AG08396 (cell line): ENCODE results near the gene BARHL1.

Experiments used
- DNase-seq: peaks from one replicate; pipeline ENCODE4 v3.0.0; 2012; ENCODE audit warnings: low spot score, mixed read lengths

Gene BARHL1

GRCh38 chr9:132615774-132616173, 33.4 kb downstream of the BARHL1 start:
- no peak for DNase-seq

GRCh38 chr9:132616725-132617124, 34.3 kb downstream of the BARHL1 start:
- DNase-seq: no peak

DNA sequence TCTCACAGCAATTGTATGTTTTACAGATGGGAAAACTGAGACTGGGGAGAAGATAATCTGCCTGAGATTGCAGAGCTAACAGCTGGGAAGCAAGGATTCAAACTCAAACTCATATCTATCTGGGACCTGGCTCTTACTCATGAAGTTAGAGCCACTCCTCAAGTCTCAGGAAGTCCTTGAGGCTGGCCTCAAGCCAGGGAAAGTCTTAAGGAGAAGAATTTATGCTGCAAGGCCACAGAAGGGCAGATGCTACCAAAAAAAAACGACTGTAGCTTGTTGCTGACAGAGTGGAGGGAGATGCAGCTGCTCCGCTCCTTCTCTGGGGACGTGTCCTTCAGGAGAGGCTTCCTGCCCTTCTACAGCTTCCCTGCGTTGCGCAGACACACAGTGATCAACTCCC, 39.8 kb downstream of the BARHL1 start:
- DNase-seq: no peak

DNA sequence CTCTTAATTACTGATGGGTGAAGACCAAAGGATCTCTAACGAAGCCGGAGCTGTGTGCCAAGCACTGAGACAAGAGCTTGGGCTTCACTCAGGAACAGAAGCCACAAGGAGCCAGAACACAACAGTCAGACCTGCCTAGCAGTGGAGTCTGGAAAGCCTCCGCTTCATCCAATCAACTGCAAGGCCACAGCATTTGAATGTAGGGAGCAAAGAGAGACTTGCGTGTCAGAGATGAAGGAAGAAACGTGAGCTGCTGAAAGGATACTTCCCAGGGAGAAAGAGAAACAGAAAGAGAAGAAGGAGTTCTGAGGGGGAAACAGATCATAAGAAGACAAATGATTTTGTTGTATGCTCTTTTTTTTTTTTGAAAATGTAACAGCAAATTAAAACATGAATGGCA, 43.9 kb downstream of the BARHL1 start:
- DNase-seq: no peak

GRCh38 chr9:132627106-132627505, 44.7 kb downstream of the BARHL1 start:
- DNase-seq: no peak

DNA sequence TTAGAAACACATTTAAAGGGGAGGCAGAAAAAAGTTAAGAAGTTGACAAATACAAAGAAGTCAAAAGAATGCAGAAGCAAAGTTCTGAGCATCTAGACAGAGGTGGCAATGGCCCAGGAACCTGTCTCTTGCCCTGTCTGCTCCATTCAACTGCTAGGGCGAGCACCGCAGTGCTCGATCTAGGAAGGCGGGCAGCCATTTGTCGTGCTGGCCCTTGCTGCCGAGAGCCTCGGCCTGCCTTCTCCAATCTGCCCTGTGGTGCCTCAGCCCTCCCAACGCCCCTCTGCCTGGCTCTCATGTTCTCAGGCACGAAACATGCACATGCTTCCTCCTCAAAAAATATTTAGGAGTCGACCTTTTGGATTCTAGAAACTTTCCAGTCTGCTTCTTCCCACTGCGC, 45.2 kb downstream of the BARHL1 start:
- no peak for DNase-seq

GRCh38 chr9:132628746-132629145, 46.3 kb downstream of the BARHL1 start:
- no peak for DNase-seq

DNA sequence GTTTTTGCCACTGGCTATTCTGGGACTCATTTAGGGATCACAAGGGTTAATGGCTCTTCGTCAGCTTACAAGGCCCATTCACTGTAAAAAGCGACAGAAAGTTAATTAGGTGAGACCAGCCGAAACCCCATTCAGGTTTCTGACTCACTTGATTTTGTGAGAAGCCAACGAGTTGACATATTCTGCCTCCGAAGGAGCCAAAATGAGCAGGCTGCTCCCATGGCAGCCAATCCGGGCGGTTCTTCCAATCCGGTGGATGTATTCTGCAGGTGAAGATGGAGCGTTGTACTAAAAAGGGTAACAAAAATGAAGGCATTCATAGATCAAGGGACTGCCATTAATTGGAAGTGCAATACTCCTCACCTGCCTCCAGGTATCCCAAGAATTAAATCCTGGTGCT, 47.7 kb downstream of the BARHL1 start:
- DNase-seq: no peak

DNA sequence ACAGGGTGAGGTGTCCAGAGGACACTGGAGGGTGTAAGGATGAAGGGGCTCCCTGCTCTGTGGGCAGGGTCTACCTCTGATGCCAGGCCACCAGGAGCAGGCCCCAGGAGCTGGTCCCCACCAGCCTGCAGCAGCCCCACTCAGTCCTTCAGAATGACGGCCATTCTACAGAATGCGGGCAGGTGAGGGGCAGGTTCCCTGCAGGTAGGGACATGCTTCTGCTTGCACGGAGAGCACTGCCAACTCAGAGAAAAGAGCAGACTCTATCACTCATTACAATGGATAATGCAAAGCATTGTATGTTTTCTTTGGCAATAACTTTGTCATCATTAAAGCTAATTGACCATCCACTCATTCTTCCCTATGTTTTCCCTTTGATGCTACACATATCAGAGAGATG, 48.4 kb downstream of the BARHL1 start:
- DNase-seq: no peak

- DNase-seq: peak; percentile 37
These were observed 48.9 kb downstream of the BARHL1 start for GRCh38 chr9:132631280-132631679.

- DNase-seq: no peak
These were observed 49.3 kb downstream of the BARHL1 start for GRCh38 chr9:132631685-132632084.

GRCh38 chr9:132632413-132633129, 50.2 kb downstream of the BARHL1 start:
- DNase-seq: no peak

- no peak for DNase-seq
These were observed 51.9 kb downstream of the BARHL1 start for GRCh38 chr9:132634327-132634726.

DNA sequence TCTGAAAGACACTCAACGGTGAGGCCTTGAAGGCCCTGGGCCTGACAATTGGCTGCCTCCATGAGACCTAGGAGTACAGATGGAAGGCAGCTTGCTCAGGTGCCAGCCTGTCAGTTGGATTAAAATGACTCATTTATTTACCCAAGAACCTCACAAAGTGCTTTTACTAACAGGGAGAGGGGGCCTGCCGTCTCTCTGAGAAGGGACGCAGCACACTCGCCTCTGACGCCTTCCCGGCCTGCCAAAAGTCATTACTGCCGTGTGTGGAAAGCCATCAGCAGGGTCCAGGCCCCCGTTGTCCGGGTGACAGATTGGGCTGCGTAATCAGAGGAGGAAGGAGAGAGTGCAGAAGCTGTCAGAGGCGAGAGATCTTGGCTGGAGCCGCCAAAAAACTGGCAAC, 54.9 kb downstream of the BARHL1 start:
- DNase-seq: no peak

DNA sequence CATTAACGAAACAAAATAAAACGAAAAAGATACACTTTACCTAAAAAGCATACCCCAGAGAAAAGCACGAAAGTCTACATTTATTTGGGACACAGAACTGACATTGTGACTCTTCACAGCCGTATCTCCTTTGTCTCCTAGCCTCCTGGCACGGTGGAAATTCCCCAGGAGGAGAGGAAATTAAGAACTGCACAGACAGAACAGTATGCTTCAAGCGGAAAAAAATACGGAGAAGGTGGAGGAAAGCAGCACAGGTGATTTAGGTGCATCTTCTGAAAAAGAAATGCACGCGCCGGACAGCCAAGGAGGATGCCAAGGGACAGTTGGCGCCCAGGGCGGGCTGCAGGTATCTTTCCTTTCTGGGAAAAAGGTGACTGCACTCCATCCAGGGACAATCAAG, 55.4 kb downstream of the BARHL1 start:
- no peak for DNase-seq

DNA sequence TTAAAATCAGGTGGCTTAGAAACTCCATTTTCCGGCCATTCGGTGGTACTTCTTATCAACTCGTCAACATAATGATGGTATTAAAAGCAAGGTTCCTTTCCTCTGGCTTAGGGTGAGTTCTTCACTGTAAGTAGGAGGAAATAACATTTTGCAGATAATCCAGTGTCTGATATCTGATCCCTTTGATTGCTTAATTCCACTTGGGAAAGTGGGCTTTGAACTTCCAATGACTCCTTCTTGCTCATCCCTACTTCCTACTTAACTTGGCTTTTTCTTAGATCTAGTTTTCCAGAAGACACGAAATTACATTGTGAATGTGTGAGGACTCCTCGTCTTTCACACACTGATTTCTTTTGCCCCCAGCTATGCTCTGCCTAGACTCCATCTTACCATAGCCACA, 55.8 kb downstream of the BARHL1 start:
- no peak for DNase-seq

GRCh38 chr9:132639322-132639721, 56.9 kb downstream of the BARHL1 start:
- no peak for DNase-seq
